B cell (primary cell): Measurements from ENCODE around the gene THSD7B. TPM values are rescaled to one million over a fixed set of nuclear protein-coding genes. Genes with fewer than 3 reads are reported as not detected.

Experiments used
- ATAC-seq: fragments of 200-7000 bp; cut with Tn5 transposase; one replicate; pipeline ENCODE4 v1.10.0; 2021; ENCODE audit warnings: low read depth, mild to moderate bottlenecking, moderate number of reproducible peaks, moderate library complexity
- CTCF ChIA-PET: fragments of 350-600 bp; sonication (Branson Sonifier 250); formaldehyde crosslinking; loops from one replicate; lab custom pipeline; 2021; ENCODE audit warnings: antibody characterized with exemption, inconsistent platforms; lab: Charles Lee
- POLR2A ChIA-PET: fragments of 350-600 bp; sonication (Branson Sonifier 250); formaldehyde crosslinking; loops from one replicate; lab custom pipeline; 2021; ENCODE audit warnings: antibody characterized with exemption; lab: Charles Lee
- DNase-seq: peaks from one replicate; pipeline ENCODE4 v3.0.0; 2013
- H2AFZ ChIP-seq: 2 replicates; pipeline ENCODE4 v1.6.1; 2012; ENCODE audit warnings: mild to moderate bottlenecking, low read depth, low read length; ENCODE audit not compliant: insufficient read depth, poor library complexity, severe bottlenecking
- H3K27ac ChIP-seq, 2 donors: 1 replicate in 1 of 2; 2 replicates in 1 of 2; pipeline ENCODE4 v1.5.1; 2012 to 2013; ENCODE audit warnings: low read length in 2 of 2, mild to moderate bottlenecking in 2 of 2, moderate library complexity in 1 of 2
- H3K27me3 ChIP-seq, 4 experiments: fragments of 200-600 bp in 1 of 4; sonication (generic) in 1 of 4; replicated peaks in 1 of 4; 1 replicate in 2 of 4; 2 replicates in 2 of 4; pipeline versions ENCODE4 v1.6.1 to v1.7.0; 2013 to 2016; ENCODE audit warnings: low read length in 3 of 4, mild to moderate bottlenecking in 2 of 4, mixed read lengths in 1 of 4, moderate library complexity in 1 of 4; ENCODE audit not compliant: insufficient read depth in 4 of 4, control insufficient read depth in 3 of 4; ENCODE audit errors: control extremely low read depth in 1 of 4
- H3K36me3 ChIP-seq, 2 experiments: replicated peaks in 1 of 2; 1 replicate in 1 of 2; 2 replicates in 1 of 2; pipeline versions ENCODE4 v1.6.1 to v1.7.1; 2013; ENCODE audit warnings: low read length in 1 of 2; ENCODE audit not compliant: insufficient read depth in 2 of 2, control insufficient read depth in 1 of 2; ENCODE audit errors: control extremely low read depth in 1 of 2, extremely low read depth in 1 of 2
- H3K4me1 ChIP-seq, 2 donors: fragments of 200-600 bp in 1 of 2; sonication (generic) in 1 of 2; 1 replicate in 1 of 2; 2 replicates in 1 of 2; pipeline versions ENCODE4 v1.5.1 to v1.6.1; 2013 to 2017; ENCODE audit warnings: low read length in 2 of 2; ENCODE audit not compliant: control insufficient read depth in 2 of 2, insufficient read depth in 2 of 2
- H3K4me2 ChIP-seq: replicated peaks from 2 replicates; pipeline ENCODE3; 2012; ENCODE audit warnings: mild to moderate bottlenecking, low read depth, low read length; ENCODE audit not compliant: poor library complexity, severe bottlenecking
- H3K4me3 ChIP-seq, 5 experiments: fragments of 200-600 bp in 1 of 5; sonication (generic) in 1 of 5; 1 replicate in 3 of 5; 2 replicates in 2 of 5; pipeline versions ENCODE4 v1.5.1 to v1.7.0; 2011 to 2016; ENCODE audit warnings: low read length in 4 of 5, mild to moderate bottlenecking in 4 of 5, low read depth in 2 of 5, control low read depth in 1 of 5, moderate library complexity in 1 of 5; ENCODE audit not compliant: insufficient read depth in 1 of 5; ENCODE audit errors: control extremely low read depth in 1 of 5, extremely low read depth in 1 of 5
- H3K79me2 ChIP-seq: fragments of 200-600 bp; sonication (generic); one replicate; pipeline ENCODE4 v1.6.0; 2016; ENCODE audit warnings: low read length; ENCODE audit not compliant: control insufficient read depth, insufficient read depth
- H3K9ac ChIP-seq: fragments of 200-600 bp; sonication (generic); 2 replicates; pipeline ENCODE4 v1.6.1; 2017; ENCODE audit warnings: mild to moderate bottlenecking, low read length, moderate library complexity
- H3K9me3 ChIP-seq, 3 donors: one replicate each; pipeline versions ENCODE4 v1.6.1 to v1.7.1; 2013; ENCODE audit warnings: low read length in 2 of 3; ENCODE audit not compliant: control insufficient read depth in 2 of 3, insufficient read depth in 1 of 3; ENCODE audit errors: control extremely low read depth in 1 of 3
- H4K20me1 ChIP-seq: 2 replicates; pipeline ENCODE4 v1.6.0; 2012; ENCODE audit warnings: mild to moderate bottlenecking, low read length; ENCODE audit not compliant: insufficient read depth, control insufficient read depth, poor library complexity, severe bottlenecking
- H3K27ac Mint-ChIP-seq: one replicate; pipeline ENCODE4 v1.8.0; 2021; ENCODE audit warnings: mixed read lengths
- H3K27me3 Mint-ChIP-seq: one replicate; pipeline ENCODE4 v1.8.0; 2021; ENCODE audit warnings: mixed read lengths
- H3K4me1 Mint-ChIP-seq: one replicate; pipeline ENCODE4 v1.8.0; 2021; ENCODE audit warnings: mixed read lengths
- H3K4me3 Mint-ChIP-seq: one replicate; pipeline ENCODE4 v1.8.0; 2021; ENCODE audit warnings: mixed read lengths
- H3K9me3 Mint-ChIP-seq: one replicate; pipeline ENCODE4 v1.8.0; 2022; ENCODE audit warnings: mixed read lengths; ENCODE audit not compliant: insufficient read depth
- EZH2 ChIP-seq: IDR thresholded peaks from 2 replicates; pipeline ENCODE4 v1.6.1; 2012; ENCODE audit warnings: borderline replicate concordance, low read depth, mild to moderate bottlenecking, moderate library complexity, low read length; ENCODE audit not compliant: insufficient read depth, poor library complexity, severe bottlenecking
- WGBS: methylation state at CpG from one replicate; pipeline ENCODE4 v1.1.5; 2013; ENCODE audit warnings: missing lambda C conversion rate; ENCODE audit not compliant: insufficient coverage; 5-methylcytosine and 5-hydroxymethylcytosine counted together
- intact Hi-C: fragments of 100-400 bp; cut with micrococcal nuclease; formaldehyde crosslinking; loops from one replicate; pipeline ENCODE4 v1.10.0; 2022
- polyA plus RNA-seq: library from polyadenylated mRNA; depleted of rRNA; stranded (reverse); fragments of >200 nt; gene quantifications from 2 replicates; pipeline ENCODE4 v1.2.3, GENCODE V29; 2012
- total RNA-seq, 2 donors: library from RNA; stranded (reverse); fragments of 120-200 nt in 1 of 2; gene quantifications; 1 replicate in 1 of 2; 2 replicates in 1 of 2; pipeline versions ENCODE4 v1.2.3 to v1.2.4, GENCODE V29; 2013 to 2022
- TF ChIP-seq, protein P1 (sequence below): fragments of 200-600 bp; IDR thresholded peaks from one replicate; pipeline ENCODE4 v1.8.0; 2022; ENCODE audit warnings: antibody characterized with exemption, mild to moderate bottlenecking

The THSD7B gene
- total and polyA plus RNA-seq, 2 donors (not counting 1 experiment from before 2014, with no cell fraction given) = 0.76 TPM; not detected in 1

- no peak for TF ChIP-seq EZH2
- TF ChIP-seq, protein P1, sequence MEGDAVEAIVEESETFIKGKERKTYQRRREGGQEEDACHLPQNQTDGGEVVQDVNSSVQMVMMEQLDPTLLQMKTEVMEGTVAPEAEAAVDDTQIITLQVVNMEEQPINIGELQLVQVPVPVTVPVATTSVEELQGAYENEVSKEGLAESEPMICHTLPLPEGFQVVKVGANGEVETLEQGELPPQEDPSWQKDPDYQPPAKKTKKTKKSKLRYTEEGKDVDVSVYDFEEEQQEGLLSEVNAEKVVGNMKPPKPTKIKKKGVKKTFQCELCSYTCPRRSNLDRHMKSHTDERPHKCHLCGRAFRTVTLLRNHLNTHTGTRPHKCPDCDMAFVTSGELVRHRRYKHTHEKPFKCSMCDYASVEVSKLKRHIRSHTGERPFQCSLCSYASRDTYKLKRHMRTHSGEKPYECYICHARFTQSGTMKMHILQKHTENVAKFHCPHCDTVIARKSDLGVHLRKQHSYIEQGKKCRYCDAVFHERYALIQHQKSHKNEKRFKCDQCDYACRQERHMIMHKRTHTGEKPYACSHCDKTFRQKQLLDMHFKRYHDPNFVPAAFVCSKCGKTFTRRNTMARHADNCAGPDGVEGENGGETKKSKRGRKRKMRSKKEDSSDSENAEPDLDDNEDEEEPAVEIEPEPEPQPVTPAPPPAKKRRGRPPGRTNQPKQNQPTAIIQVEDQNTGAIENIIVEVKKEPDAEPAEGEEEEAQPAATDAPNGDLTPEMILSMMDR = no peak
- POLR2A ChIA-PET = no interaction called here
- H3K27me3 ChIP-seq = no peaks in the 10 kb centered on the region
- WGBS = 100% methylated on average over 1 of the region's 4 CpGs
- H3K9me3 ChIP-seq = no peaks in the 10 kb centered on the region
- Mint-ChIP-seq H3K27me3 (no peaks in the 10 kb centered on the region), H3K9me3 (peaks cover 2% of the 10 kb centered on the region), H3K4me3 (no peak overlapping the region), H3K4me1 (no peaks in the 10 kb centered on the region), H3K27ac (no peak overlapping the region)
- CTCF ChIA-PET = no interaction called here
- H3K4me2 ChIP-seq = no peak overlapping the region
- no peaks in the 10 kb centered on the region for H3K36me3 ChIP-seq
- no peak for ATAC-seq
- no peak overlapping the region for H2AFZ ChIP-seq
- H3K27ac ChIP-seq = no peak overlapping the region
- H4K20me1 ChIP-seq = no peaks in the 10 kb centered on the region
- no peaks in the 10 kb centered on the region for H3K4me1 ChIP-seq
- intact Hi-C loops = no loop called here
- DNase-seq = no peak
- no peak overlapping the region for H3K4me3 ChIP-seq
- H3K79me2 ChIP-seq = no peaks in the 10 kb centered on the region
- no peak overlapping the region for H3K9ac ChIP-seq
These were observed 522.7 kb downstream of the THSD7B start for GRCh38 chr2:137287913-137288639.

GRCh38 chr2:137291836-137292570 lies 526.7 kb downstream of the THSD7B start:
- Mint-ChIP-seq H3K4me1 (no peaks in the 10 kb centered on the region), H3K9me3 (peaks cover 6% of the 10 kb centered on the region), H3K27ac (no peak overlapping the region), H3K27me3 (no peaks in the 10 kb centered on the region), H3K4me3 (no peak overlapping the region)
- Histone ChIP-seq H3K4me3 (no peak overlapping the region), H3K79me2 (no peaks in the 10 kb centered on the region), H3K9ac (no peak overlapping the region), H3K4me1 (no peaks in the 10 kb centered on the region), H3K9me3 (no peaks in the 10 kb centered on the region), H3K4me2 (no peak overlapping the region), H3K27me3 (no peaks in the 10 kb centered on the region), H4K20me1 (no peaks in the 10 kb centered on the region), H3K27ac (no peak overlapping the region), H2AFZ (no peak overlapping the region), H3K36me3 (no peaks in the 10 kb centered on the region)
- intact Hi-C loops = no loop called here
- ATAC-seq (no peak), DNase-seq (no peak)
- ChIA-PET POLR2A (no interaction called here), CTCF (no interaction called here)
- TF ChIP-seq EZH2 = no peak
- TF ChIP-seq, protein P1 = no peak
